Vagina (tissue), 2 donors: Measurements from ENCODE around the gene ANKS1B. TPM values are rescaled to one million over a fixed set of nuclear protein-coding genes. Genes with fewer than 3 reads are reported as not detected.

Source experiments
- DNase-seq, 2 donors: peaks; one replicate each; pipeline ENCODE4 v3.0.0-alpha.2; 2017; ENCODE audit errors: extremely low spot score in 2 of 2
- H3K27ac ChIP-seq: fragments of 200-600 bp; sonication (generic); one replicate; pipeline ENCODE4 v1.5.1; 2019
- H3K27me3 ChIP-seq: fragments of 200-600 bp; sonication (generic); one replicate; pipeline ENCODE4 v1.5.1; 2019
- H3K36me3 ChIP-seq, 2 donors: fragments of 200-600 bp; sonication (generic); one replicate each; pipeline ENCODE4 v1.5.1; 2017 to 2019
- H3K4me1 ChIP-seq: fragments of 200-600 bp; sonication (generic); one replicate; pipeline ENCODE4 v1.5.1; 2019
- H3K4me3 ChIP-seq, 2 donors: fragments of 200-600 bp; sonication (generic); 1 replicate in 1 of 2; 2 replicates in 1 of 2; pipeline ENCODE4 v1.5.1; 2016 to 2019
- H3K9me3 ChIP-seq: fragments of 200-600 bp; sonication (generic); one replicate; pipeline ENCODE4 v1.5.1; 2019
- POLR2A ChIP-seq, 2 donors: fragments of 450-650 bp; IDR thresholded peaks; one replicate each; pipeline ENCODE4 v1.6.1; 2017; ENCODE audit warnings: antibody characterized with exemption in 2 of 2, mild to moderate bottlenecking in 2 of 2, moderate library complexity in 2 of 2
- POLR2AphosphoS5 ChIP-seq, 2 donors: sonication (generic); formaldehyde crosslinking; IDR thresholded peaks; one replicate each; pipeline ENCODE4 v1.9.0; 2017; ENCODE audit warnings: antibody characterized with exemption in 2 of 2, mild to moderate bottlenecking in 2 of 2, low read depth in 1 of 2; ENCODE audit not compliant: insufficient read depth in 1 of 2
- intact Hi-C: fragments of 100-400 bp; cut with DNase I; formaldehyde crosslinking; loops from one replicate; pipeline ENCODE4 v1.15.1; 2023
- total RNA-seq: library from RNA; depleted of rRNA; stranded (reverse); fragments of >200 nt; gene quantifications from one replicate; pipeline ENCODE4 v1.2.3, GENCODE V29; 2016
- TF ChIP-seq, protein P1 (sequence below), 3 experiments: fragments of 450-650 bp in 2 of 3; fragments of 200-600 bp in 1 of 3; sonication (generic) in 1 of 3; IDR thresholded peaks; one replicate each; pipeline ENCODE4 v1.5.1; 2017 to 2019; ENCODE audit warnings: antibody characterized with exemption in 3 of 3, mild to moderate bottlenecking in 2 of 3, moderate library complexity in 2 of 3

Gene ANKS1B
- total RNA-seq, 1 donor from 2014 or later = 11.5 TPM

DNA sequence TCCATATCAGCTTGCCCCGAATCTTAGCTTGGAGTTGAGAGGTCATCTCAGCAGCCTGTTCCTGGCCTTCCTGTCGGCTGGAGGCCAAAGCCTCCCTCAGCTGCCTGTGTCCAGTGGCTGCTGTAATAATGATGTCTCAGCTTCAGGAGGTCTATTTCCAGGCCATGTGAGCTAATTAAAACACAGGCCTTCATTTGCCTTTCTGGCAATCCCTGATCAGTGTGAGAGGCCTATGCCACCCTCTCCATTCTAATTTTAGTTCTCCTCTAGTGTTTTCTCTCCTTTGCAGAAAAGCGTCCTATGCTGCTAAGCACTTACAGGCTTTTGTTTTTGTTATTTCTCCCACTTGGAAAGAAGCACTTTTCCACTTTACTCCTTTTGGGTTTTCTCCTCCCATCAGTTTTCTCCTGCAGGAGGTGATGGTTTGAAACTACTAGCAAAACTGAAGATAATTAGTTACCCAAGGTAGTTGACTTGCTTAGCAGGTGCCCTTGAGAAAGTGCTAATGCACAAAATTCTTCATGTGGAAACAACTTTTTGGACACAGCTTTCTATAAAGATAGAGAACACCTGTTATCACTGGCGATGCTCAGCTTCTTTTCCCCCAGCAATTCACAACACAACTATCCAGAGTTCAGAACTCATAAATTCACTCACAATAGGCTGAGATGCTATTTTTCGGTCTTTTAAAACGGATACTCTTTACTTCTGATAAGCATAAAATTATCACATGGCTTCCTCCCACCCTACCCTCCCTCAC is 592.5 kb downstream of the ANKS1B start:
- no peak for DNase-seq
- no peaks in the 10 kb centered on the region for H3K36me3 ChIP-seq
- H3K4me3 ChIP-seq = no peak overlapping the region
- H3K4me1 ChIP-seq = no peaks in the 10 kb centered on the region
- intact Hi-C loops = no loop called here
- TF ChIP-seq POLR2AphosphoS5 (IDR thresholded peaks at IDR 0.05; ENCODE audit: insufficient read depth in 1 of 2, low read depth in 1 of 2) (no peak), POLR2A (IDR thresholded peaks at IDR 0.05) (no peak)
- TF ChIP-seq, protein P1, sequence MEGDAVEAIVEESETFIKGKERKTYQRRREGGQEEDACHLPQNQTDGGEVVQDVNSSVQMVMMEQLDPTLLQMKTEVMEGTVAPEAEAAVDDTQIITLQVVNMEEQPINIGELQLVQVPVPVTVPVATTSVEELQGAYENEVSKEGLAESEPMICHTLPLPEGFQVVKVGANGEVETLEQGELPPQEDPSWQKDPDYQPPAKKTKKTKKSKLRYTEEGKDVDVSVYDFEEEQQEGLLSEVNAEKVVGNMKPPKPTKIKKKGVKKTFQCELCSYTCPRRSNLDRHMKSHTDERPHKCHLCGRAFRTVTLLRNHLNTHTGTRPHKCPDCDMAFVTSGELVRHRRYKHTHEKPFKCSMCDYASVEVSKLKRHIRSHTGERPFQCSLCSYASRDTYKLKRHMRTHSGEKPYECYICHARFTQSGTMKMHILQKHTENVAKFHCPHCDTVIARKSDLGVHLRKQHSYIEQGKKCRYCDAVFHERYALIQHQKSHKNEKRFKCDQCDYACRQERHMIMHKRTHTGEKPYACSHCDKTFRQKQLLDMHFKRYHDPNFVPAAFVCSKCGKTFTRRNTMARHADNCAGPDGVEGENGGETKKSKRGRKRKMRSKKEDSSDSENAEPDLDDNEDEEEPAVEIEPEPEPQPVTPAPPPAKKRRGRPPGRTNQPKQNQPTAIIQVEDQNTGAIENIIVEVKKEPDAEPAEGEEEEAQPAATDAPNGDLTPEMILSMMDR (IDR thresholded peaks at IDR 0.05) = no peak
- no peaks in the 10 kb centered on the region for H3K27me3 ChIP-seq
- no peak overlapping the region for H3K27ac ChIP-seq
- H3K9me3 ChIP-seq = no peaks in the 10 kb centered on the region

DNA sequence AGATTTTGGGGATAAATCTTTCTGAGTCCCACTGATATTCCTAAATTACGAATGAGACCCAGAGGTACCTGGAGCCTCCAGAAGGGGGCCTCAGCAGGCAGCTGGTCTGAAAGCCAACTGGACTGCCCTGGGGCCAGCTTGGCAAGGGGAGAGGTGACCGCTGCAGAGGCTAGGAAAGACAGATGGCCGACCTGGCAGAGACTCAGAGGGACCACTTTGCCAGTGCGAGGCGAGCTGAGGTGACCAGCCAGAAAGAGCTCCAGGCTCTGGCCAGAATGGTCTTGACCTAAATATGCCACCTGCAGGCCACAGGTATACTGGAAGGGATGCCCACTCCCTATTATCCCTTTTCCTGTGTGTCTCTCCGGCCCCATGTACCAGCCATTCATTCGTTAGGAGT is 594.0 kb downstream of the ANKS1B start:
- intact Hi-C loops = no loop called here
- Histone ChIP-seq H3K4me1 (no peaks in the 10 kb centered on the region), H3K27me3 (no peaks in the 10 kb centered on the region), H3K4me3 (no peak overlapping the region), H3K27ac (no peak overlapping the region), H3K36me3 (no peaks in the 10 kb centered on the region), H3K9me3 (no peaks in the 10 kb centered on the region)
- DNase-seq = no peak
- no peak for TF ChIP-seq POLR2AphosphoS5 (IDR thresholded peaks at IDR 0.05; ENCODE audit: insufficient read depth in 1 of 2, low read depth in 1 of 2)
- TF ChIP-seq, protein P1 (IDR thresholded peaks at IDR 0.05) = no peak
- TF ChIP-seq POLR2A (IDR thresholded peaks at IDR 0.05) = no peak

DNA sequence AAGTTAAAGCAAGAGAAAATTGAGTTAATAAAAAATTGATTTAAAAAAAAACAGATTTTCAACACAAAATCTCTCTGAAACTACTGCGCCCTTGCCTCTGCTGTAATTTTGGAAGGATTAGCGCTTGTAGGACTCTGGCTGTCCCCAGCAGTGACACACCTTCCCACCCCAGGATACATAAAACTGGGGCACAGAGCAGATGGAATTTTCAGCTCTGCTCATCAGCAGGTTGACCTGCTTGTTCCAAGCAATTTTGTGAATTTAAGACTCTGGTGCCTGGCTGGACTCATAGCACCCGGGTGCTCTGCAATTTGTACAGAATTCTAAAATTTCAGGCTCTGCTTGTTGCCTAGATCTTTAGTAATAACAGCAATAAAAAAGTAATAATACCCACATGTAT is 595.0 kb downstream of the ANKS1B start:
- Histone ChIP-seq H3K4me3 (no peak overlapping the region), H3K4me1 (no peaks in the 10 kb centered on the region), H3K27me3 (no peaks in the 10 kb centered on the region), H3K9me3 (no peaks in the 10 kb centered on the region), H3K36me3 (no peaks in the 10 kb centered on the region), H3K27ac (no peak overlapping the region)
- no peak for TF ChIP-seq POLR2A (IDR thresholded peaks at IDR 0.05)
- no peak for TF ChIP-seq POLR2AphosphoS5 (IDR thresholded peaks at IDR 0.05; ENCODE audit: insufficient read depth in 1 of 2, low read depth in 1 of 2)
- TF ChIP-seq, protein P1 (IDR thresholded peaks at IDR 0.05) = no peak
- no peak for DNase-seq
- intact Hi-C loops = no loop called here

DNA sequence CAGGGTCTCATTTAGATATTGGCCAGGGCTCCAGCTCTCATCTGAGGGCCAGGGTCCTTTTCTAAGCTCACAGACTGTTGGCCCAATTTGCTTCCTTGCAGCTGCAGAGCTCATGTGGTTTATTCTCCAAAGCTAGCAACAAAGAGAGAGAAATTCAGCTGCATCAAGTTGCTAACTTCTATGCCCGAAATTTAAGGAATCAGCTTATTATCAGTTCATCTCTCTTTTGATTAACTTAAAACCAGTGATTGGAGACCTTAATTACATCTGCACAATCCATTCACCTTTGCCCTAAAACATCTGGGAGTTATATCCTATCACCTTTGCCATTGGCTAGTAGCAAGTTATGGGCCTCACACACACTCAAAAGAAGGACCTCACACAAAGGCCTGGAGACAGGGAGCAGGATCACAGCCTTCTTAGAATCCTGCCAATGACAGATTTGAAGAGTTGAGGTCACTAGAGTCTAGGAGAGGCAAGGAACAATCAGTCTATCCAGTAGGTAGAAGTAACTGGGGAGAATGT is 596.0 kb downstream of the ANKS1B start:
- no peak for DNase-seq
- Histone ChIP-seq H3K27ac (no peak overlapping the region), H3K4me1 (no peaks in the 10 kb centered on the region), H3K4me3 (no peak overlapping the region), H3K27me3 (no peaks in the 10 kb centered on the region), H3K36me3 (no peaks in the 10 kb centered on the region), H3K9me3 (no peaks in the 10 kb centered on the region)
- TF ChIP-seq, protein P1 (IDR thresholded peaks at IDR 0.05) = no peak
- TF ChIP-seq POLR2A (IDR thresholded peaks at IDR 0.05) (no peak), POLR2AphosphoS5 (IDR thresholded peaks at IDR 0.05; ENCODE audit: insufficient read depth in 1 of 2, low read depth in 1 of 2) (no peak)
- intact Hi-C loops = no loop called here

DNA sequence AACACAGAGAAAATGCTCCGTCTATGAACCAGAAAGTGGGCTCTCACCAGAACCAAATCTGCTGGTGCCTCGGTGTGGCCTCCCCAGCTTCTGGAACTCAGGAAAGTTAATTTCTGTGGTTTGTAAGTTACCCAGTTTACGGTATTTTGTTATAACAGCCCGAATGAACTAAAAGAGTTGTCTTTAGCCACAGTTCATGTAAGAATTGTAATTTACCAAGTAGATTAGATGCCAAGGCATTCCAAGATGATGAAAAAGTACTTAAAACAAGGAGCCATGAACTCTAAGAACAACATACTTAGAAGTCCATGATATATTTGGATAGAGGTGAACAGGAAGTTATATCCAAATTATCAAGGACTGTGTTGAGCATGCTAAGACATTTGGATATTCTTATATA is 597.1 kb downstream of the ANKS1B start:
- intact Hi-C loops = no loop called here
- H3K9me3 ChIP-seq = no peaks in the 10 kb centered on the region
- no peak overlapping the region for H3K4me3 ChIP-seq
- DNase-seq = no peak
- no peaks in the 10 kb centered on the region for H3K4me1 ChIP-seq
- no peaks in the 10 kb centered on the region for H3K36me3 ChIP-seq
- H3K27me3 ChIP-seq = no peaks in the 10 kb centered on the region
- H3K27ac ChIP-seq = no peak overlapping the region
- TF ChIP-seq POLR2A (IDR thresholded peaks at IDR 0.05) (no peak), POLR2AphosphoS5 (IDR thresholded peaks at IDR 0.05; ENCODE audit: insufficient read depth in 1 of 2, low read depth in 1 of 2) (no peak)
